ENCODE data around the gene DARS1.

DNA sequence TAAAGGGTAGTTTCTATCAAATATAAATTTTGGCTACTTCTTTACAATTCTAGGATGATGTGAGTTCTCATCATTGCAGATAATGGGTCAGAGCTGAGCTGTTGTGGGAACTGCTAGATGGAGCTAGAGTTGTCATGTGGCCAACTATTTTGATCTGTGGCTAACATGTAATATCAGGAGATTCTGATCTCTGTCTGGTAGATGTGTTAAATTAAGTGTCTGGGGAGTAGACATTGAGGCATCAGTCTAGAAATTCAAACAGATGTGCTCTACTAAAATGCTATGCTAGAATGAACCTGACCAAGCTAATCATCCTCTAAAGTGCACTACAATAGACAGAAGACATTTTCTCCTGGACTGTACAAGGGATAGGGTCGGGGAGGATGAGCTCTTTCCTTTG lies 30.3 kb upstream of the DARS1 start:
- TF ChIP-seq, protein P1, sequence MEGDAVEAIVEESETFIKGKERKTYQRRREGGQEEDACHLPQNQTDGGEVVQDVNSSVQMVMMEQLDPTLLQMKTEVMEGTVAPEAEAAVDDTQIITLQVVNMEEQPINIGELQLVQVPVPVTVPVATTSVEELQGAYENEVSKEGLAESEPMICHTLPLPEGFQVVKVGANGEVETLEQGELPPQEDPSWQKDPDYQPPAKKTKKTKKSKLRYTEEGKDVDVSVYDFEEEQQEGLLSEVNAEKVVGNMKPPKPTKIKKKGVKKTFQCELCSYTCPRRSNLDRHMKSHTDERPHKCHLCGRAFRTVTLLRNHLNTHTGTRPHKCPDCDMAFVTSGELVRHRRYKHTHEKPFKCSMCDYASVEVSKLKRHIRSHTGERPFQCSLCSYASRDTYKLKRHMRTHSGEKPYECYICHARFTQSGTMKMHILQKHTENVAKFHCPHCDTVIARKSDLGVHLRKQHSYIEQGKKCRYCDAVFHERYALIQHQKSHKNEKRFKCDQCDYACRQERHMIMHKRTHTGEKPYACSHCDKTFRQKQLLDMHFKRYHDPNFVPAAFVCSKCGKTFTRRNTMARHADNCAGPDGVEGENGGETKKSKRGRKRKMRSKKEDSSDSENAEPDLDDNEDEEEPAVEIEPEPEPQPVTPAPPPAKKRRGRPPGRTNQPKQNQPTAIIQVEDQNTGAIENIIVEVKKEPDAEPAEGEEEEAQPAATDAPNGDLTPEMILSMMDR (IDR thresholded peaks at IDR 0.05), result no peak
- TF ChIP-seq POLR2AphosphoS5 (IDR thresholded peaks at IDR 0.05) (no peak), EP300 (IDR thresholded peaks at IDR 0.05) (no peak)
